ENCODE data around the gene STX12. TPM values are rescaled to one million over a fixed set of nuclear protein-coding genes. Genes with fewer than 3 reads are reported as not detected.
A peak's percentile ranks its signal among the peaks of the same experiment; 100 is the strongest.
"Not testable (repeated sequence)": the region's sequence is repeated elsewhere in the genome, so short reads cannot be mapped to it uniquely, and the experiment has no call there.

Gene STX12
- total RNA-seq, 8 experiments from 2014 or later: 32.6 to 98.0 (median 81.7) TPM

DNA sequence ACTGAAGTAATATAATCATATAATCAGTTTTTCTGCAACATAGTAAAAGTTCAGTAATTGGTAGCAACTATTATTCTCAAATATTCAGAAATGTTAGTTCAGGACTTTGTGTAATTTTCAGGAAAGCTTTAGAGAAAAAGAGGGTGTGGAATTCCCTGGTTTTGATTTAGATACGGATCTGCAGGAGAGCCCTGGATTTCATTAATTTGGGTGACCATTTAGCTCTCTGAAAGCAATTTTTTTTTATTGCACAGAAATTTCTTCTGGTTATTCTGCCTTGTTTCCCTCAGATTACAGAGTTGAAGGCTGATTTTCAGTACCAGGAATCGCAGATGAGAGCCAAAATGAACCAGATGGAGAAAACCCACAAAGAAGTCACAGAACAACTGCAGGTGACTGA, 13.8 kb upstream of the STX12 start:
- ATAC-seq (replicated peaks in 6 of 8): no peak
- WGBS, 10 experiments: 56 to 100% (median 100%) methylated on average over 1 to 2 of the region's 2 CpGs
- no peak overlapping the region for H3K4me3 ChIP-seq
- in situ Hi-C loops (cut with MboI; ENCODE audit: low pct_unique_long_range_greater_than_20kb in 2 of 9, low sequenced_read_pairs in 9 of 9, unreplicated experiment in 9 of 9): no loop called here
- no peaks in the 10 kb centered on the region for H3K4me1 ChIP-seq (replicated peaks in 1 of 2)
- H3K27ac ChIP-seq: no peak overlapping the region

DNA sequence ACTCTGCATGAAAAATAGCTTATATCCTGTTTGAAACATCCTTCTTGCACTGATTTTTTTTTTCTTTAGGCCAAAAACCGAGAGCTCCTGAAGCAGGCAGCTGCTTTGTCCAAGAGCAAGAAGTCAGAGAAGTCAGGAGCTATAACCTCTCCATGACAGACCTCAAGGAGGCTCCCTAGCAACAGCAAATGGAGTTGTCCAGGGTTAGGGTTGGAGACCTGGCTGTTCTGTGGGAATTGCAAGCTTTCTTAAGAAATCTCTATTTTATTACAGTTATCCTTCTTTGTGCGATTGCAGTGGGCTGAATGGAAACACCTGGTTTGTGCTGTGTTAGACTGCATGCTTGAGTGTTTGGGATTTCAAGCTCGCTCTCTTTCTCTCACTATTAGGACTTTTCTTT, 12.6 kb upstream of the STX12 start:
- WGBS, 10 experiments: 60 to 100% (median 90%) methylated on average over 2 to 3 of the region's 3 CpGs
- in situ Hi-C loops (cut with MboI; ENCODE audit: low pct_unique_long_range_greater_than_20kb in 2 of 9, low sequenced_read_pairs in 9 of 9, unreplicated experiment in 9 of 9): no loop called here
- no peak overlapping the region for H3K27ac ChIP-seq
- H3K4me3 ChIP-seq: no peak overlapping the region
- ATAC-seq (replicated peaks in 6 of 8): peak in 2 of 8 experiments; percentile 35 to 43
- H3K4me1 ChIP-seq (replicated peaks in 1 of 2): no peaks in the 10 kb centered on the region

DNA sequence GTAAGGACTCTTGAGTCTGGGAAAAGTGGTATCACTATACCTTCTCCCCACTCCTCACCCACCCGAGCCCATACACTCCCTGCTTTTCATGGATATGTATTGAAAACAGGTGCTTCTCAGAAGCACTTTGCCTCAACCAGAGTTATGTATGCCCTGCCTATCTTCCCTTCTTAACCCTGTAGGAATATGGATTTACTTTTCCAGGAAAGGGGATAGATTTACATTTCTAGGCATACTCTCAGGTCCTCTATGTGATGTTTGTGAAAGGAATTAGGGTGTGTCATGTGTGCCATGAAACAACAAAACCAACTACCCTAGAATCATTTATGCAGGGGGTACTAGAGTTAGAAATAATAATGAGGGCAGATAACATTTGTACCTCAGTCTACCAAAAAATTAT, 11.0 kb upstream of the STX12 start:
- ATAC-seq (replicated peaks in 6 of 8): peak in 3 of 8 experiments; percentile 59 to 78 (median 75)
- H3K4me1 ChIP-seq (replicated peaks in 1 of 2): no peaks in the 10 kb centered on the region
- in situ Hi-C loops (cut with MboI; ENCODE audit: low pct_unique_long_range_greater_than_20kb in 2 of 9, low sequenced_read_pairs in 9 of 9, unreplicated experiment in 9 of 9): no loop called here

DNA sequence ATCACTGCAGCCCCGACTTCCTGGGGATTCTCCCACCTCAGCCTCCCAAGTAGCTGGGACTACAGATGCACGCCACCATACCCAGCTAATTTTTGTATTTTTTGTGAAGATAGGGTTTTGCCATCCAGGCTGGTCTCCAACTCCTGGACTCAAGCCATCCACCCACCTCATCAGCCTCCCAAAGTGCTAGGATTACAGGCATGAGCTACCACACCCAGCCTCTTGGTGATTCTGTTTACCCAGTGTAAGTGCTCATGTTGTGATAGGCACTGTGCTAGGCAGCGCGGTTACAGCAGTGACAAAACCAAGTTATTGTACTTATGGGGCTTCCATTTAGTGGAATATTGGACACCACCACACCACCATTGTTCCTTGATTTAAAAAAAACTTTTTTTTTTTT, 9.7 kb upstream of the STX12 start:
- H3K4me3 ChIP-seq: no peak overlapping the region
- 80 to 100% (median 91%) methylated on average over 1 to 4 of the region's 4 CpGs; no CpG with 5 or more reads in 4 of the 10 experiments for WGBS, 10 experiments
- in situ Hi-C loops (cut with MboI; ENCODE audit: low pct_unique_long_range_greater_than_20kb in 2 of 9, low sequenced_read_pairs in 9 of 9, unreplicated experiment in 9 of 9): no loop called here
- H3K27ac ChIP-seq: no peak overlapping the region
- ATAC-seq (replicated peaks in 6 of 8): peak in 3 of 8 experiments; percentile 31 to 51 (median 45)
- H3K4me1 ChIP-seq (replicated peaks in 1 of 2): no peaks in the 10 kb centered on the region

More for the DNA sequence above, 11.0 kb upstream of the STX12 start:
- Histone ChIP-seq H3K4me3 (no peak overlapping the region), H3K27ac (no peak overlapping the region)
- 86% methylated on average over 1 of the region's 1 CpG; no CpG with 5 or more reads in 8 of the 10 experiments for WGBS, 10 experiments

DNA sequence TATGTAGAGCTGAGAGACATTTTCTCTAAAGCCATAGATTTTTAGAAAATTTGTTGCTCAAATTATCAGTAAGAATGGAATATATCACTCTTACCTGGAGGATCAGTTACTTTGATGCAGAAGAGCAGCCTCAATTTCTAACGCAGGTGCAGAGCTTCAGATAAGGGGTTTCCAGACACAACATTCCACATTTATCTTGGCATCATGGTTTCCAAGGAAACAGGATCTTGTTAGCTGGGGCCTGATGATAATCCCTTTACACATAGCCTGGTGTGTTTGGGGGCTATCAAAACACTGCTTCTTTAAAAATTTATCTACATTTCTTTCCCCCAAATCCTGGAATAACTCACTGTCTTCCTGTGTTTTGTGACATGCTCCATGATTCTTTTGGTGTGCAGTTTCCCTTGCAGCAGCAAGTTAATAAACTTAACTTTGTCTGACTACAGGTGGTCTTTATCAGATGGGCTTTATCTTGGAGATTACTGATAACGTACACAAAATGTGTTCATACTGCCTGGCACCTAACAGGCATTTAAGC, 2.7 kb upstream of the STX12 start:
- 0 to 100% (median 82%) methylated on average over 1 to 2 of the region's 2 CpGs; no CpG with 5 or more reads in 3 of the 10 experiments for WGBS, 10 experiments
- Histone ChIP-seq H3K4me3 (no peak overlapping the region), H3K4me1 (replicated peaks in 1 of 2) (peaks cover 5 to 12% of the 10 kb centered on the region in 2 donors), H3K27ac (no peak overlapping the region)
- no peak for ATAC-seq (replicated peaks in 6 of 8)
- in situ Hi-C loops (cut with MboI; ENCODE audit: low pct_unique_long_range_greater_than_20kb in 2 of 9, low sequenced_read_pairs in 9 of 9, unreplicated experiment in 9 of 9): no loop called here

DNA sequence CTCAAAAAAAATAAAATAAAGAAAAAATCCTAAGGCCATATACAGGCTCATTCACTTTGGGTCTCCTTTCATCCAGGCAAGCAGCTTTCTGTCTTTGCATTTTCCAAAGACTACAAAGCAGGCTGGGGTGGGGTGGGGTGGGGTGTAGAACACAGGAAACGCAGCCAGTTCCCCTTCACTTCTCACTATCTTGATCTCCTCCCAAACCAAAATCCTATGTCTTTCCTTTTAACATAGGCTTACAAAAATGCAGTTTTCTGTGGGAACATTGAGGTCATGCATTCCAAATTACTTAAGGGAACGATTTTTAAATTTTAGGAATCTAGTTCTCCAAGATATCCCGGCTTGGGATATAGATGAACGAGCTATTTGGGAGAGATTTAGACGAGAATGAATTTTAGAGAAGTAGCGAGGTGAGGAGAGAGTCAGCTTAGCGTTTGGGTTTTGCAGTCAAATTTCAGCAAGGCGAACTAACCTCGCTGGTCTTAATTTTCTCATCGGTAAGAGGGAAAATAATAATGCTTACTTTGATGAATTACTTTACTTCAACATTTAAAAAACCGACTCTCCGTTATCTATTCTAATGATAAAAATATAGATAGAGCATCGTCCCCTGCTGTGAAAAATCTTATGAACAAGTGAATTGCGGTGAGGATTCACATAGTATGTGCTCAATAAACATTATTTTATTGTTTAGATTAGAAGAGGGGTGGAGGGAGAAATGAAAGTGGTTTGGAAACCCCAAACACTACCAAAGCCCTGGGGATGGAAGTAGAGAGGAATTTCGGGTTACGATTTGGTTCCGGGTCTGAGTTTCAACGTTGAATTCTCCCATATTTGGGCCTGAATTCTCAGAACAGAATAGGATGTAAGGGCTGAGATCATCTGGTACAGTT, 735 bp upstream of the STX12 start:
- peak overlapping the region; percentile 80 to 91 (median 86) for H3K4me3 ChIP-seq
- H3K27ac ChIP-seq: peak overlapping the region; percentile 68 to 80
- no peak for ATAC-seq (replicated peaks in 6 of 8)
- in situ Hi-C loops (cut with MboI; ENCODE audit: low pct_unique_long_range_greater_than_20kb in 2 of 9, low sequenced_read_pairs in 9 of 9, unreplicated experiment in 9 of 9): no loop called here
- peaks cover 5 to 16% of the 10 kb centered on the region in 2 donors for H3K4me1 ChIP-seq (replicated peaks in 1 of 2)
- WGBS, 10 experiments: 4 to 89% (median 49%) methylated on average over 2 to 18 of the region's 18 CpGs; no CpG with 5 or more reads in 1 of the 10 experiments

DNA sequence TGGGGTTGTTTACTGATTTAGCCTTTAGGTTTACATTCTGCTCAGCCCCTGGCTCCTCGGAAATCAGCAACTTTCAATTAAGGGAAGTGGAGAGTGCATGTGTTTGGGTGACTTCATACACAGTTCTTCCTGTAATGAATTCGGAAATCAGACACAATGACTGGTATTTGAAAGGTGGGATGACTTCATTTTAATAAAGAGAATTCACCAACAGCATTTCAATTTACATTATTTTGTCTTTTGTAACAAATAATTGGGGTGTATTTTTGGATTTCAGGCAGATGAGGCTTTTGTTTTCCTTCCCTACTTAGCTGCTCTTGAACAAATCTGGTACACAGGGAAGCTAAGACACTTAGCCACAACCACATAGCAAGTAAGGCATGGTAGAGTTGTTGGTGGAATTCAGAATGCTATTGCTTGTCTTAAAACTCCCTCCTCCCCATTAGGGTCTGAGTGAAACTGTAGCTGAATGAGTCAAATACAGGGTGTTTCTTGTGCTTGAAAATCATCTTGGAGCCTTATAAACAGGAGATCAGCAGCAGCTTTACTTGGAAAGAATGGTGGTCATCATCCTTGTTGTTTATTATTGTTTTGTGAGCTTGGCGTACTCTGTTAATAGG, 917 bp downstream of the STX12 start:
- H3K4me1 ChIP-seq (replicated peaks in 1 of 2): peaks cover 5 to 16% of the 10 kb centered on the region in 2 donors
- 0 to 100% (median 31%) methylated on average over 1 to 3 of the region's 3 CpGs; no CpG with 5 or more reads in 1 of the 10 experiments for WGBS, 10 experiments
- in situ Hi-C loops (cut with MboI; ENCODE audit: low pct_unique_long_range_greater_than_20kb in 2 of 9, low sequenced_read_pairs in 9 of 9, unreplicated experiment in 9 of 9): no loop called here
- peak overlapping the region; percentile 84 to 85 for H3K27ac ChIP-seq
- peak in 1 of 8 experiments; percentile 0 for ATAC-seq (replicated peaks in 6 of 8)
- peak overlapping the region; percentile 80 to 91 (median 86) for H3K4me3 ChIP-seq

DNA sequence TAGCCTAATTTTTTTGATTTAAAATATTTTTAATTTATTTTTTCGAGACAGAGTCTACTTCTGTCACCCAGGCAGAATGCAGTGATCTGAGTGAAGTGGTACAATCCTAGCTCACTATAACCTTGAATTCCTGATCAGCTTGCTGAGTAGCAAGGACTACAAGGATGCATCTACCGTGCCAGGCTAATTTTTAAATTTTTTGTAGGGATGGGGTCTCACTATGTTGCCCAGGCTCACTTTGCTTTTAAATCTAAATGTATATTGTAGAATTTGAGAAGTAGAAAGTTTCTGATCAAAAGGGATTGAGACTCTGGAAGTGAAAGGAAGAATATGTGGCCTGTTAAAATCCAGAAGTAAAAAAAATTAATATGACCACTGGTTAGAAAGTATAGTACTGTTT, 1.6 kb downstream of the STX12 start:
- Histone ChIP-seq H3K4me1 (replicated peaks in 1 of 2) (peaks cover 5 to 16% of the 10 kb centered on the region in 2 donors), H3K4me3 (peak overlapping the region in 3 of 5 donors; percentile 80 to 91 (median 86)), H3K27ac (no peak overlapping the region)
- ATAC-seq (replicated peaks in 6 of 8): no peak
- in situ Hi-C loops (cut with MboI; ENCODE audit: low pct_unique_long_range_greater_than_20kb in 2 of 9, low sequenced_read_pairs in 9 of 9, unreplicated experiment in 9 of 9): no loop called here
- 18 to 100% (median 89%) methylated on average over 1 to 2 of the region's 2 CpGs; no CpG with 5 or more reads in 1 of the 10 experiments for WGBS, 10 experiments

DNA sequence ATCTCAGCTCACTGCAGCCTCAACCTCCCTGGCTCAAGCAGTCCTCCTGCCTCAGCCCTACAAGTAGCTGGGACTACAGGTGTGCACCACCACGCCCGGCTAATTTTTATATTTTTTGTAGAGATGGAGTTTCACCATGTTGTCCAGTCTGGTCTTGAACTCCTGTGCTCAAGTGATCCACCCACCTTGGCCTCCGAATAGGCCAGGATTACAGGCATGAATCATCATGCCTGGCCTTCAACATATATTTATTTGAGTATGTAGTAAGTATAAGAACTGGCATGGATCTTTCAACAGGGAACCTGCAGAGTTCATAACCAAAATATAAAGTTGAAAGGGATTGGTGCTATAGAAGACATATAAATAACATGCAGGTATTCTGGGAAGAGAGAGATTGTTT, 2.3 kb downstream of the STX12 start:
- H3K4me3 ChIP-seq; ATAC-seq (replicated peaks in 6 of 8); in situ Hi-C loops (cut with MboI; ENCODE audit: low pct_unique_long_range_greater_than_20kb in 2 of 9, low sequenced_read_pairs in 9 of 9, unreplicated experiment in 9 of 9); H3K27ac ChIP-seq: not testable (repeated sequence)
- H3K4me1 ChIP-seq (replicated peaks in 1 of 2): peaks cover 5 to 16% of the 10 kb centered on the region in 2 donors
- WGBS, 10 experiments: 20 to 91% (median 83%) methylated on average over 1 to 3 of the region's 3 CpGs; no CpG with 5 or more reads in 4 of the 10 experiments

DNA sequence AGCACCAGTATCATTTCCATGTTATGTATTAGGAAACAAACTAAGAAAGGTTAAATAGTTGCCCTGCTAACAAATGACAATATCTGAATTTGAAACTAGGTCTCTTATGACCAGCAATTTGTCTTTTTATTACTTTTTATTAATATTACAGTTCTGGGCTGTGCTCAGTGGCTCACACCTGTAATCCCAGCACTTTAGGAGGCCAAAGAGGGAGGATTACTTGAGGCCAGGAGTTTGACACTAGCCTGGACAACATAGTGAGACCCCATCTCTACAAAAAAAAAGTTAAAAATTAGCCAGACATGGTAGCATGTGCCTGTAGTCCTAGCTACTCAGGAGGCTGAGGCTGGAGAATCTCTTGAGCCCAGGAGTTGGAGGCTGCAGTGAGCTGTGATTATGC, 3.3 kb downstream of the STX12 start:
- H3K4me3 ChIP-seq; ATAC-seq (replicated peaks in 6 of 8); H3K27ac ChIP-seq; in situ Hi-C loops (cut with MboI; ENCODE audit: low pct_unique_long_range_greater_than_20kb in 2 of 9, low sequenced_read_pairs in 9 of 9, unreplicated experiment in 9 of 9): not testable (repeated sequence)
- H3K4me1 ChIP-seq (replicated peaks in 1 of 2): peaks cover 5 to 16% of the 10 kb centered on the region in 2 donors

DNA sequence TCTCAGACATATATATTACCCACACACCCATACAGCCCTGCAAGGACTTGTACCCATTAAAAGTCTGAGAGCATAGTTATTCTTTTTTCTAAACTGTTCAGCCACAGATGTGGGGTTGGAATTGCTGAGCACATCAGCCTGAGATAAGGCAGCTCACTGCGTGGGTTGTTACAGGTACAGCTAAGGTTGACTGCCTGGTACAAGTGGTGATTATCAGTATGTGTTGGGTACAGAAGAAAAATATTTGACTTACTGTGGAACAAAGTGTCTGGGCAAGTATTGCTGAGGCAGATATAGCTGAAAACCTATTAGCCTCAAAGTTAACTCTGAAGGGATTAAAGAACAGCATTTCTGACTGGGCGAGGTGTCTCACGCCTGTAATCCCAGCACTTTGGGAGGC, 5.0 kb downstream of the STX12 start:
- peaks cover 5 to 16% of the 10 kb centered on the region in 2 donors for H3K4me1 ChIP-seq (replicated peaks in 1 of 2)
- WGBS, 10 experiments: 80 to 100% (median 100%) methylated on average over 1 to 3 of the region's 3 CpGs; no CpG with 5 or more reads in 3 of the 10 experiments
- ATAC-seq (replicated peaks in 6 of 8): no peak
- H3K27ac ChIP-seq: no peak overlapping the region
- H3K4me3 ChIP-seq: no peak overlapping the region
- in situ Hi-C loops (cut with MboI; ENCODE audit: low pct_unique_long_range_greater_than_20kb in 2 of 9, low sequenced_read_pairs in 9 of 9, unreplicated experiment in 9 of 9): no loop called here

DNA sequence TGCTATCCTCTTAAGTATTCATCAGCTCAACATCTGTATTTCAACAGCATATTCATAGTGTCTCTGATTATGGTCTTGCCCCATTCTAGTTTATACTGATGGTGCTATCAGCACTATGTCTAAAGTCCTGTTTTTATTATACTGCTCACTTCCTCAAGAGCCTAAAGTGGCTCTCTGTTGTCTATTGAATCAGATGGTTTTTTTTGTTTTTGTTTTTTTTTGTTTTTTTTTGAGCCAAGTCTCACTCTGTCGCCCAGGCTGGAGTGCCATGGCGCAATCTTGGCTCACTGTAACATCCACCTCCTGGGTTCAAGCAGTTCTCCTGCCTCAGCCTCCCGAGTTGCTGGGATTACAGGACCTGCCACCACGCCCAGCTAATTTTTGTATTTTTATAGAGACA, 6.1 kb downstream of the STX12 start:
- no peak for ATAC-seq (replicated peaks in 6 of 8)
- H3K27ac ChIP-seq: no peak overlapping the region
- peaks cover 5 to 13% of the 10 kb centered on the region in 2 donors for H3K4me1 ChIP-seq (replicated peaks in 1 of 2)
- in situ Hi-C loops (cut with MboI; ENCODE audit: low pct_unique_long_range_greater_than_20kb in 2 of 9, low sequenced_read_pairs in 9 of 9, unreplicated experiment in 9 of 9): no loop called here
- H3K4me3 ChIP-seq: no peak overlapping the region
- WGBS, 10 experiments: 60 to 100% (median 98%) methylated on average over 1 to 4 of the region's 4 CpGs; no CpG with 5 or more reads in 1 of the 10 experiments

DNA sequence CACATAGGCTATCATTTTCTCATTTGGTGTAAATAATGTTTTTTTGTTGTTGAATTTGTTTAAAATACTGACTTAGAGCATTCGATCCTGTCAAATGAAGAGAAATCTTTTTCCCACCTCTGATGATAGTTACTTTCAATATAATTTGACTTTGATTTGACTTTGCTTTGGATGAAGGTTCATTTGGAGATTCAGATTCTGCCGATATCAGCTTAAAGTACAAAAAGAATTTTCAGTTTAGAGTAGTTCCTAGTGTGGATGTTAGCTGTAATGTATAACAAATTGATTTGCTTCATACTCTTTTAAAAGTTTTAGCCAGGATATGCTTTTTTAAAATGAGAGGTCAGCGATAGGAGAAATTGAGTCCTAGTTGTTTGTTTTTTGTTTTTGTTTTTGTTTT, 9.9 kb downstream of the STX12 start:
- Histone ChIP-seq H3K4me1 (replicated peaks in 1 of 2) (no peaks in the 10 kb centered on the region), H3K4me3 (no peak overlapping the region), H3K27ac (no peak overlapping the region)
- in situ Hi-C loops (cut with MboI; ENCODE audit: low pct_unique_long_range_greater_than_20kb in 2 of 9, low sequenced_read_pairs in 9 of 9, unreplicated experiment in 9 of 9): no loop called here
- ATAC-seq (replicated peaks in 6 of 8): no peak
- 89 to 100% (median 97%) methylated on average over 2 to 3 of the region's 3 CpGs for WGBS, 10 experiments

All from motor neuron (in vitro differentiated cells).